MCF 10A (cell line): Measurements from ENCODE around the gene PLEKHA5. TPM values are rescaled to one million over a fixed set of nuclear protein-coding genes. Genes with fewer than 3 reads are reported as not detected.
A peak's percentile ranks its signal among the peaks of the same experiment; 100 is the strongest.

Source experiments
- BruUV-seq: library from RNA; stranded (reverse); fragments of 400-500 nt; replicated peaks from 2 replicates; lab custom pipeline; 2021; lab: Mats Ljungman, UMichigan
- CTCF ChIA-PET: fragments of 300-600 bp; sonication (Branson Sonifier 250); formaldehyde crosslinking; extraction: SDS; loops from one replicate; lab custom pipeline; 2021; ENCODE audit warnings: antibody characterized with exemption, inconsistent platforms; lab: Yijun Ruan, JAX
- POLR2A ChIA-PET: fragments of 300-600, 350-650 bp; sonication (Branson Sonifier 250); formaldehyde crosslinking; extraction: SDS; loops from one replicate; lab custom pipeline; 2020; ENCODE audit warnings: antibody characterized with exemption, inconsistent platforms; lab: Yijun Ruan, JAX
- DNase-seq: peaks from one replicate; pipeline ENCODE4 v3.0.0-alpha.2; 2018; ENCODE audit not compliant: unreplicated experiment
- H3K27ac Mint-ChIP-seq: one replicate; pipeline ENCODE4 v1.8.0; 2022; ENCODE audit warnings: mild to moderate bottlenecking, low read depth, mixed read lengths; ENCODE audit not compliant: unreplicated experiment
- H3K27me3 Mint-ChIP-seq: one replicate; pipeline ENCODE4 v1.8.0; 2022; ENCODE audit warnings: mixed read lengths; ENCODE audit not compliant: insufficient read depth, unreplicated experiment
- H3K36me3 Mint-ChIP-seq: one replicate; pipeline ENCODE4 v1.8.0; 2022; ENCODE audit warnings: mild to moderate bottlenecking, moderate library complexity, mixed read lengths; ENCODE audit not compliant: insufficient read depth, unreplicated experiment
- H3K4me1 Mint-ChIP-seq: one replicate; pipeline ENCODE4 v1.8.0; 2022; ENCODE audit warnings: mixed read lengths; ENCODE audit not compliant: insufficient read depth, unreplicated experiment
- H3K4me3 Mint-ChIP-seq: one replicate; pipeline ENCODE4 v1.8.0; 2022; ENCODE audit warnings: mild to moderate bottlenecking, moderate library complexity, mixed read lengths; ENCODE audit not compliant: unreplicated experiment
- H3K9me3 Mint-ChIP-seq: one replicate; pipeline ENCODE4 v1.8.0; 2022; ENCODE audit warnings: mixed read lengths; ENCODE audit not compliant: unreplicated experiment
- CTCF ChIP-seq: fragments of 200-600 bp; IDR thresholded peaks from one replicate; pipeline ENCODE4 v1.8.0; 2022; ENCODE audit warnings: antibody characterized with exemption, mild to moderate bottlenecking; ENCODE audit not compliant: unreplicated experiment
- intact Hi-C: fragments of 100-400 bp; cut with micrococcal nuclease; formaldehyde crosslinking; loops from 2 replicates; pipeline ENCODE4 v1.14.1; 2022
- total RNA-seq: library from RNA; stranded (reverse); gene quantifications from 2 replicates; pipeline ENCODE4 v1.2.3, GENCODE V29; 2022

The PLEKHA5 gene
- total RNA-seq, 1 experiment from 2014 or later = 25.2 TPM

DNA sequence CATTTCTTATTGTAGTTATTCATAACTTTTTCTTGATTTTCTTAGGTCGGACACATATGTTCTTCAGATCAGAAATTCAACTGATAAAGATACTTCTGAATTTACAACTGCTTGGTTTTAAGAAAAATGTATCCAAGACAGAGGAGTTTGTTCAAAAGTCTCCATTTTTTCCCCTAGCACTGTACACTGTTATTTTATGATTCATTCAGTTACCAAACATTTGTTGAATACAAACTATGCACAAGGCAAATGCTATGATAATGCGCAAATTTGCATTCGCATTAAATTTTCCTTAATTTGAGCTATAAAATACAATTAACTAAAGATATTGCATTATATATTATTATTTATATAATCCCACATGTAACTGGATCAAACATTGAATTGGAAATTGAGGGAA lies 10.1 kb upstream of the PLEKHA5 start:
- no peak overlapping the region for H3K27ac Mint-ChIP-seq

DNA sequence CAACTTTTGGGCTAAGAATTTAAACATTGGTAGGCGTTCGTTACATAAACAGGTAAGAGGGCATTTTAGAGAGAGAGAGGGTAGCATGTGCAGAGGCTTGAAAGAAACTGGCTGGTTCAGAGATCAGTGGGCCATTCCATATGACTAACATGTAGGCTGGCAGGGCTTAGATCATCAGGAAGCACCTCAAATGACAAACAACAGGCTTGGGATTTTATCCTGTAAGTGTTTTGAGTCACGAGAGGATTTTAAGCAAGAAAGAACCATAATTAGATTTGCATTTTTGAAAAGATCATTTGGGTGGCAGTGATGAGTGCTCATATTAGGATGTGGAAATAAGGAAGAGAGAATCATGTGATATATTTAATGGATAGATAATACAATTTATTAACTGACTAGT lies 8.7 kb upstream of the PLEKHA5 start:
- DNase-seq = no peak
- Mint-ChIP-seq H3K27ac (peak overlapping the region; percentile 5), H3K4me3 (no peak overlapping the region), H3K9me3 (no peaks in the 10 kb centered on the region), H3K27me3 (no peaks in the 10 kb centered on the region), H3K36me3 (no peaks in the 10 kb centered on the region), H3K4me1 (peaks cover 20% of the 10 kb centered on the region)
- ChIA-PET CTCF (interaction anchor here (0.6 to 0.7 kb wide), 2 partner anchors 8 to 79 kb away, joined by 3 read pairs; no protein-coding TSS in a partner anchor), POLR2A (interaction anchor here (0.8 kb wide), 1 partner anchor 10 kb away, joined by 3 read pairs; no protein-coding TSS in a partner anchor)
- intact Hi-C loops = no loop called here
- no peak for TF ChIP-seq CTCF
- BruUV-seq = no TSS peak

More for the DNA sequence above, 10.1 kb upstream of the PLEKHA5 start:
- DNase-seq = no peak
- BruUV-seq = no TSS peak
- H3K4me1 Mint-ChIP-seq = peaks cover 15% of the 10 kb centered on the region
- H3K9me3 Mint-ChIP-seq = no peaks in the 10 kb centered on the region
- intact Hi-C loops = no loop called here
- ChIA-PET POLR2A (interaction anchor here (0.9 to 1.3 kb wide), 4 partner anchors 8 to 84 kb away, joined by 3 to 4 read pairs (median 4); no protein-coding TSS in a partner anchor), CTCF (interaction anchor here (0.7 kb wide), 1 partner anchor 622 kb away, joined by 3 read pairs; no protein-coding TSS in a partner anchor)
- no peaks in the 10 kb centered on the region for H3K36me3 Mint-ChIP-seq
- H3K4me3 Mint-ChIP-seq = no peak overlapping the region
- no peak for TF ChIP-seq CTCF
- no peaks in the 10 kb centered on the region for H3K27me3 Mint-ChIP-seq

- Mint-ChIP-seq H3K36me3 (no peaks in the 10 kb centered on the region), H3K27me3 (no peaks in the 10 kb centered on the region), H3K4me3 (no peak overlapping the region), H3K4me1 (peaks cover 20% of the 10 kb centered on the region), H3K27ac (peak overlapping the region; percentile 5), H3K9me3 (peaks cover under 1% of the 10 kb centered on the region)
- ChIA-PET POLR2A (no interaction called here), CTCF (no interaction called here)
- intact Hi-C loops = no loop called here
- BruUV-seq = no TSS peak
- TF ChIP-seq CTCF = no peak
- no peak for DNase-seq
These were observed 8.0 kb upstream of the PLEKHA5 start for GRCh38 chr12:19121449-19122018.

- Mint-ChIP-seq H3K4me1 (peaks cover 25% of the 10 kb centered on the region), H3K27me3 (no peaks in the 10 kb centered on the region), H3K9me3 (peaks cover 14% of the 10 kb centered on the region), H3K4me3 (no peak overlapping the region), H3K27ac (no peak overlapping the region), H3K36me3 (no peaks in the 10 kb centered on the region)
- ChIA-PET CTCF (no interaction called here), POLR2A (no interaction called here)
- no TSS peak for BruUV-seq
- DNase-seq = peak; percentile 16
- intact Hi-C loops = no loop called here
- TF ChIP-seq CTCF = no peak
These were observed 4.2 kb upstream of the PLEKHA5 start for GRCh38 chr12:19125325-19125724.
